GM18508 (cell line): ENCODE data around the gene GMCL1.
"Not testable (repeated sequence)": the region's sequence is repeated elsewhere in the genome, so short reads cannot be mapped to it uniquely, and the experiment has no call there.

Source experiments
- ATAC-seq: cut with Tn5 transposase; IDR thresholded peaks from one replicate; pipeline ENCODE4 v1.9.1; 2021; ENCODE audit warnings: moderate number of reproducible peaks; ENCODE audit not compliant: insufficient read depth, unreplicated experiment

GMCL1 gene

DNA sequence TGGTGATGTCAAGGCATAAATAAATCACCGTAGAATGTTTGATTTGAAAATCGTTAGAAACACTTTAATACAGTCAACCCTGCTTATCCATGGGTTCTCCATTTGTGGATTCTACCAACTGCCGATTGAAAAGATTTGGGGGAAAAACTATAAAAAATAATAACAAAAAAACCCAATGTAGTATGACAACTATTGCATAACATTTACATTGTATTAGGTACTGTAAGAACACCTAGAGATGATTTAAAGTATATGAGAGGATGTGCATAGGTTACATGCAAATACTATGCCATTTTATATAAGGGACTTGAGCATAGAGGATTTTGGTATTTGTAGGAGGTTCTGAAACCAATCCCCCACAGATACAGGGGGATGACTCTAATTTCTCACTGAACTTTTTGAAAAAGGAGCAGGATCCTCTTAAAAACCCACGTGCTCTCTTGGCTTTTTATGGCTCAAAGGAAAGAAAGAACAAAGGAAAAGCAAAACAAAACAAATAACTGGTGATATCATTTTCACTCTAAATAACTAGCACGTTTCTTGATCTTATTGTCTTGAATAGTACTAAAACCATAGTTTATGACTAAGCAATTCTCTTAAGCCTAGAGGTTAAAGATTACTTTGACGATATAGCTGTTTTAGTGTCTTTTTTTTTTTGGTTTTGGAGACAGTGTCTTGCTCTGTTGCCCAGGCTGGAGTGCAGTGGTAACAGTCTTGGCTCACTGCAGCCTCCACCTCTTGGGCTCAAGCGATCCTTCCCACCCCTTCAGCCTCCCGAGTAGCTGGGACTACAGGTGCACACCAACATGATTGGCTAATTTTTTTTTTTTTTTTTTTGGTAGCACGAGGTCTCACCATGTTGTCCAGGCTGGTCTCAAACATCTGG lies 17.0 kb downstream of the GMCL1 start:
- no peak for ATAC-seq

DNA sequence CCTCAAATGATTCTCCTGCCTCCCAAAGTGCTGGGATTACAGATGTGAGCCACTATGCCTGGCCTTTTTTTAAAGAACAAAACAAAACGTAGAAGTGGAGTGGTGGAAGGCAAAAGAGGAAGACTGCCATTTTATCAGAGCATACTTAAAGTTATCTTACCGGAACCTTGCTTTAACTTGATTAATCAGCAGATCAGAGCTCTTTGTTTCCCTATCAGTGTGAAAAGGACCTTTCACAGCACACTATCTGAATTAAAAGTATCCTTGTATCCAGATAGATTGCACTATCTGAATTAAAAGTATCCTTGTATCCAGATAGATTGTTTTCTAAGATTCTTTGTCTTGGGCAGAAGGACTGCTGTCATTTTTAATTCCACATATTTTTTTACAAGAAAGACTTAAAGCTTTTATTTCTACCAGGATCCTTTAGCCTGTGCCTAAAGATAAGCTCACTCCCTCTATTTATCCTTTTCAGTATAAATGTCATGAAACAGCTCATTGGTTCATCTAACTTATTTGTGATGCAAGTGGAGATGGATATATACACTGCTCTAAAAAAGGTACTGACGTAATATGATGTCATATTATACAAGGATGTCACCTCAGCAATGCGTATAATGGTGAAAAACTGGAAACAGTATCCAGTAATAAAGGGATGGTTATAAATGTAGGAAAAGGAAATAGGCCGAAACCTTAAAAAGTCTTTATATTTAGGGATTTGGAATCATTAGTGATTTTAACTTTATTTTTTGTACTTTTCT lies 17.8 kb downstream of the GMCL1 start:
- no peak for ATAC-seq

DNA sequence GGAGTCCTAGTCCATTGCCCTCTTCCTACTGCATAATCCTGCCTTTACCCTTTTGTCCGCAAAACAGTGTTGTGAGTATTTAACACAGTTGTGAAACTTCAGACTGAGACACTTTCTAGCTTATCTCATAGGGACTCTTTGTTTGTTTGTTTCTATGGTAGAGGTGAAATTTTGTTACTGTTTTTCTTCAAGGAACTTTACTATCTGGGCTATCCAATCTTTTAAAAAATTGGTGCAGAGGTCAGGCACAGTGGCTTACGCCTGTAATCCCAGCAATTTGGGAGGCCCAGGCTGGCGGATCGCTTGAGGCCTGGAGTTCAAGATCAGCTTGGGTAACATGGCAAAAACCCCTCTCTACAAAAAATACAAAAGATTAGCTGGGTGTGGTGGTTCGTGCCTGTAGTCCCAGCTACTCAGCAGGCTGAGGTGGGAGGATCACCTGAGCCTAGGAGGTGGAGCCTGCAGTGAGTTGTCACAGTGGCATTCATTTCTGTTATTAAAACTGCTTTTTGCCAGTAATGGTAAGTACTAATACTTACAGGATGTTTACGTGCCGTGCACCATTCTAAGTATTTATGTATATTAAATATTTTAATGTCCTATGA lies 18.8 kb downstream of the GMCL1 start:
- ATAC-seq: no peak

DNA sequence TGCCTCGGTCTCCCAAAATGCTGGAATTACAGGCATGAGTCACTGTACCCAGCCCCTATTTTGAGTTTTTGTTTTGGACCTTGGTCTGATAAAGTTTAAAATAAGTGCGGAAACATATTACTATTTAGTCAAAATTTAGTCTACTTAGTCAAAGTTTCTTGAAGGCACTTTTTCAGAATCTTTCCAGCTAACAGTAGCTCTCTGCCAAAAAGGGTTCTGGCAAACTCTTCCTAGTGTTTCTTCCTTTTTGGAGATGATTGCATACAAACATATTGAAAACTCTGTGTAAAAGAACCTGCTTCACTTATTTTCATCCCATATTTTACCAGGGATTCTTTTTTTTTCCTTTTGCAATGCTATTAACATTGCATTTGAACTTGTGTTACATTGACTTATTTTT lies 28.8 kb downstream of the GMCL1 start:
- ATAC-seq: no peak

DNA sequence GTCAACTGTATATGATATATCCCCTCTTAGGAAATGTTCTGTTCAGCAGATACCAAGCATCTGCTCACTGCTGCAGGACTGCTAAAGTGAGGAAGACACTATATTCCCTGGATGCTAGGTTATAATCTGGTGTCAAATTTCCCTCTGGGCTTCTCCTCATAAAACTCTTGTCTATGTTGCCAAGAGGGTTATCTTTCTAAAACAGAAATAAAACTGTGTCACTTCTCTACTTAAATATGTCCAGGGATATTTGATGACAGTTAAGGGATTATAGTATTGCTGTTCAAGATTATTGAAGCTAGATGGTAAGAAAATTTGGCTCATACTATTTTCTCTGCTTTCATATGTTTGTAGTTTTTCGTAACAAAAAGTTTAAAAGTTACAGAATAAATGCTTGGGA lies 33.8 kb downstream of the GMCL1 start:
- ATAC-seq: no peak

DNA sequence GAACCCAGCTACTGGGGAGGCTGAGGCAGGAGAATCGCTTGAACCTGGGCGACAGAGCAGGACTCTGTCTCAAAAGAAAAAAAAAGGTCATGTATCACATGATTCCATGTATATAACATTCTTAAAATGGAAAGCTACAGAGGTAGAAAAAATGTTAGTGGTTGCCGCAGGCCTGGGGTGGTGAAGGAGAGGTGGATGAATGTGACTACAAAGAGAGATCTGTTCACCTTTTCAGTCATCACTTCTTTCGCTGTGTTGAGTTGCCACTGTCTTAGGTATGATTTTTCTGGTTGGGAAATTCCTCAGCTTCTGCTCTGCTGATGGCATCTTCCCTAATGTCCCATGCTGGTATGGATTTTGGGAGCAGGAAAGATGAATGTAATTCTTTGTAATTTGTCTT lies 59.0 kb downstream of the GMCL1 start:
- no peak for ATAC-seq

DNA sequence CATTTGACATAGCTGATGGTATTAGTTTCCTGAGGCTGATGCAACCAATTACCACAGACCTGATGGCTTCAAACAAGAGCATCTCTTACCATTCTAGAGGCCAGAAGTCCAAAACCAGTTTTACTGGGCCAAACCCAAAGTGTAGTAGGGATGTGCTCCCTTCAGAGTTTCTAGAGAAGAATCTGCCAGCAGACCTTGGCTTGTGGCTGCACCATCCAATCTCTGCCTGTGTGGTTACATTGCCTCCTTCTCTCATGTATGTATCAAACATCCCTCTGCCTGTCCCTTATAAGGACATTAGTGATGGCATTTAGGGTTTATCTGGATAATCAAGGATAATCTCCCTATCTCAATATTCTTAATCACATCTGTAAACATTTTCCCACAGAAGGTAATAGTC lies 59.8 kb downstream of the GMCL1 start:
- no peak for ATAC-seq

DNA sequence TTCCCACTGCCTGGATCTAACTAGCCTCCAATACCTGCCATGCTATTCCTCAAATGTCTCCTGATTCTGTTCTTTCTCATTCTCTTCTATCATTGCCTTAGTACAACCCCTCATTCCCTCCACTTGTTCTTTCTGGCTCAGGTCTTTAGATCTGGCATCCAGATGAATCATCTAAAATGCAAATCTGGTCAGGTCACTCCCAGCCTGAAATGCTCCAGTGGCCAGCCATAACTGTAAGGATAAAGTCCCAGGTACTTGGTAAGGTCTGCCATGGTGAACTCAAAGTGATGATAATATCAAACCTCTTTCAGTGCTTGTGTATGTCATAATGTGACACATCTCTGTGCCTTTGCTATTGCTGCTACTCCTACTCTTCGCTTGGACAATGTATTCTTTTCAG lies 61.4 kb downstream of the GMCL1 start:
- ATAC-seq: no peak

DNA sequence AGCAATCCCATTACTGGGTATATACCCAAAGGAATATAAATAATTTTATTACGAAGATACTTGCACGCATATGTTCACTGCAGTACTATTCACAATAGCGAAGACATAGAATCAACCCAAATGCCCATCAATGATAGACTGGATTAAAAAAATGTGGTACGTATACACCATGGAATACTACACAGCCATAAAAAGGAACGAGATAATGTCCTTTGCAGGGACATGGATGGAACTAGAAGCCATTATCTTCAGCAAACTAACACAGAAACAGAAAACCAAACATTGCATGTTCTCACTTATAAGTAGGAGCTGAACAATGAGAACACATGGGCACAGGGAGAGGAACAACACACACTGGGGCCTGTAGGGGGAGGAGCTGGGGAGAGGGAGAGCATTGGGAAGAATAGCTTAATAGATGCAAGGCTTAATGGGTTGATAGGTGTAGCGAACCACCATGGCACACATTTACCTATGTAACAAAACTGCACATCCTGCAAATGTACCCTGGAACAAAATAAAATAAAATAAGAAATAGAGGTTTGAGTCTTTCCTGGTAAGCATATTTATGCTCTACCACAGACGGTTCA lies 63.5 kb downstream of the GMCL1 start:
- ATAC-seq: not testable (repeated sequence)

DNA sequence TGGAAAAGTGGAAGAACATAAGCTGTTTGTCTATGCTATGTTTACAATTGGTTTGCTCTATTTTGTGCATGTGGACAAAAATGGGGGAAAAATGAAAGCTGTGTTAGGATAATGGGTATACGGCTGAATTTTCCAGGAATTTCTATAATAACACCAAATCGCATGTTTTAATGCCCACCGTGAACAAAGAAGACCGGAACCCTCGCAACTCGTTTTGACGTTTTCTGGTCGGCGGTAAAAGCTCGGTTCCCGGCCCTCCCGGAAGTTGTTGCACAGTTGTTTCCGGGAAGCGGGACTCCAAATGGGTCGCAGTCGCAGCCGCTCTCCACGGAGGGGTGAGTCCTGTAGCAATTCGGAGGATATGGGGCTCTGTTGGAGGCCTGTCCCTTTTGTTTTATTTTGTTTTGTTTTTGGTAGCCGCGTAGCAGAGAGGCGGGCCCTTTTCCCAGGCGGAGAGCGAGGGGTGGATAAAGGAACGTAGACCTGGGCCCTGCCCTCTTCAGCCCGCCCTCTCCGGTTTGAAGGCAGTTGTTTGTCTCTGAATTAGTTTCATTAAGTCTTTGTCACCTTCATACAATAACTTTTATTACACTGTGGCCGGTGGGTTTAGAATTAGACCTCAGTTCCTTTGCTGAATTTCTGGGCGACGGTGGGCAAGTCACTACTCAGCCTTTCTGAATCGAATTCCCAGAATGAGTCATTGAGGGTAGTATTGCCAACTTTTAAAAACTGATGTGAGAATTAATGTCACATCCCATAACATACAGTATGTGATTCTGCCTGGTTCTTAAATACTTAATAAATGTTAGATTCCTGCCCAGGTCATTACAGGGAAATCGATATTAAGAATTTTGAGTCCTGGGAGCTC lies 64.5 kb downstream of the GMCL1 start, which contains the start of gene SNRNP27:
Gene SNRNP27, plus strand, starts transcription at position 273 of the 868 bp plus-strand sequence. Its CDS starts 29 bp downstream, at position 302.
- ATAC-seq: no peak

DNA sequence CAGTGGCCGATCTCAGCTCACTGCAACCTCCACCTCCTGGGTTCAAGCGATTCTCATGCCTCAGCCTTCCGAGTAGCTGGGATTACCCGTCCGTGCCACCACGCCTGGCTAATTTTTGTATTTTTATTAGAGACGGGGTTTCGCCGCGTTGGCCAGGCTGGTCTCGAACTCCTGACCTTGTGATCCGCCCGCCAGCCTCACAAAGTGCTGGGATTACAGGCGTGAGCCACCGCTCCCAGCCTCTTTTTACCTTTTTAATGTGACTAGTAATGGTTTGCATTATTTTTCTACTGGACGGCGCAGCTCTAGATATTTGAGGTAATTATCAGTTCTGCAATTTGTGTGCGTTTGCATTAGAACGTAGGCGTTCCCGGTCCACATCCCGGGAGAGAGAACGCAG lies 65.3 kb downstream of the GMCL1 start:
- ATAC-seq: not testable (repeated sequence)

DNA sequence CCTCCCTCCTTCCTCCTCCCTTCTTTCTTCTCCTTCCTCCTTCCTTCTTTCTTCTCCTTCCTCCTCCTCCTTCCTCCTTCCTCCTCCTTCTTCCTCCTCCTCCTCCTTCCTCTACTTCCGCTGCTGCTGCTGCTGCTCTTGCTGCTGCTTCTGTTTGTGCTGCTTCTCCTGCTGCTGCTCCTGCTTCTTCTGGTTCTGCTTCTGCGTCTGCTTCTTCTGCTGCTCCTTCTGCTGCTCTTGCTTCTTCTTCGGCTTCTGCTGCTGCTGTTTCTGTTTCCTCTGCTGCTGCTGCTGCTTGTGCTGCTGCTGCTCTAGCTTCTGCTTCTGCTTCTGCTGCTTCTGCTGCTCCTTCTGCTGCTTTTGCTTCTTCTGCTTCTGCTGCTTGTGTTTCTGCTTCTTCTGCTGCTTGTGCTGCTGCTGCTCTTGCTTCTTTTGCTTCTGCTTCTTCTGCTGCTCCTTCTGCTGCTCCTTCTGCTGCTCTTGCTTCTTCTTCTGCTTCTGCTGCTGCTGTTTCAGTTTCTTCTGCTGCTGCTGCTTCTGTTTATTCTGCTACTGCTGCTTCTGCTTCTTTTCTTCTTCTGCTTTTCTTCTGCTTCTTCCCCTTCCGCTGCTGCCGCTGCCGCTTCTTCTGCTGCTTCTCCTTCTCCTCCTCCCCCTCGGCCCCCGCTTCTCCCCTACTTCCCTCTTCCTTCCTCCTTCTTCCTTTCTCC lies 72.9 kb downstream of the GMCL1 start:
- ATAC-seq: no peak

DNA sequence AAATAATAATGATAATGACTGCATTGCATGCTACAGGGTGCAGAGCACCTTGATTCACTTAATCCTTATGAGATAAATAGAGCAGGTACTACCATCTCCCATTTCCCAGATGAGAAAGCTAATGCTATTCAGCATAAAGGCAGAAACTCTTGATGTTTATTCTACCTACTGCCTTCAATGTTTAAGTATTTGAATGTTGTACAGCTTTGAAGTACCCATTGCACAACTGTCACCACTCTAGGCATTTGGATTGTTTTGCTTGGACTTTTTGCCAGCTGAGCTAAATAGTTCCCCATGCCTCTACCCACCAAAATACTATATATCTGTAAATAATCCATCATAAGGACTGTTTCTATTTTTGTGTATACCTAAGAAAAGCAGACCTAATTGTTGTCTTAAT lies 77.8 kb downstream of the GMCL1 start:
- no peak for ATAC-seq

DNA sequence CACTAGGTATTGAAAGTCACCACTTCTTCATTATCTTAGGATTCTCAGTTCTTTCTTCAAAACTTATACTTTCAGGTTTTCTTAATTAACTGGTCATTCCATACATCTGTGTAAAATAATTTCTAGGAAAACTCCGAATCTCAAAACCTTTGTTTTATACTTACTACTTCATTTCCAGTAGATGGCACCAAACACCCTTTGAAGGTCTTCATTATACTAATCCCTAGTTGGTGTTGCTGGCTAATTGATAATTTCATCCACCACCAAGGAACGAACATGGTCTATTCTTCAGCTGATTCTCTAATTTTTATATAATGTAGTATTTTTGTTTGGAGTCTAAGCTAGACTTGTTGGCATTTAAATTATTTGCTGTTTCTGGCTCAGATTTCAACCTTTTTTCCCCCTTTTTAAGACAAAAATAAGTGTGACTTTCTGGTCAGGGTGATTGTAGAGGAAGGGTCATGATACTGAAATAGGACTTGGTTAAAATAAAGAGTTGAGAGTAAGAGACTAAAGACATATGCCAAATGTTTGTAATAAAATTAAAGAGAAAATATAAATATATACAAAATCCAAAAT lies 82.6 kb downstream of the GMCL1 start:
- no peak for ATAC-seq

DNA sequence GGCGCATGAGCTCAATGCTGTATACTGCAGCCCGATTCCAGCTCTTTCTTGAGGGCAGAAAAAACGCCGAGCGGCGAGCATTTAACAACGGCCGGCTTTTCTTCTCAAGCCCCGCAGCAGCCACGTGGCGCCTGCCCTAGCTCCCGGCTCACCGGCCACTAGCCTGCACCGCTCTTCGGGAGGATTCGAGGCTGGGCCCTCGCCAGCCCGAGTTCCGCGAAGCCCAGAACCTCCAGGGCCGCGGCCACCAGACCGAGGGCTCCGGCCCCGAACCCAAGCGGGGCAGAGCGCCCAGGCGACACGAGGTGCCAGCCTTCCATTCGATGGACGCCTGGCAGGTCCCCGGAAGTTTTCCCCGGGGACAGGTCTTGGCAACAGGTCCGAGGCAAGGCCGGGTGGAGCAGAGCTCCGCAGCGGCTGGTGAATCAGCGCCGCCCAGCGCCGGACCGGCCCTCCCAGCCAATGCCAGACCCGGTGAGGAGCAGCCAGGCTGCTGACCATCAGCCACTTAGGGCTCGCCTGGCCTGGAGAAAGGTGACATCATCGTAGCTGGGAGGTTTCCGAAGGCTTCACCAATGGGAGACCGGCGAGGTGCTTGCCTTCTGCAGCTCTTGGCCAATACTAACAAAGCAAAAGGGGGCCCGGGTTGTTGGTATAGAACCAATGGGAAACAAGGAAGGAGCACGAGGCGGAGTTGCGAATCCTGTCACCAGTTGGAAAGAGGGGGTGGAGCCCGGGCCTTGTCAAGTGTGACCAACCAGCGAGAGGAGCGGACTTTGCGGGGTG lies 84.9 kb downstream of the GMCL1 start:
- ATAC-seq: peak; percentile 77

DNA sequence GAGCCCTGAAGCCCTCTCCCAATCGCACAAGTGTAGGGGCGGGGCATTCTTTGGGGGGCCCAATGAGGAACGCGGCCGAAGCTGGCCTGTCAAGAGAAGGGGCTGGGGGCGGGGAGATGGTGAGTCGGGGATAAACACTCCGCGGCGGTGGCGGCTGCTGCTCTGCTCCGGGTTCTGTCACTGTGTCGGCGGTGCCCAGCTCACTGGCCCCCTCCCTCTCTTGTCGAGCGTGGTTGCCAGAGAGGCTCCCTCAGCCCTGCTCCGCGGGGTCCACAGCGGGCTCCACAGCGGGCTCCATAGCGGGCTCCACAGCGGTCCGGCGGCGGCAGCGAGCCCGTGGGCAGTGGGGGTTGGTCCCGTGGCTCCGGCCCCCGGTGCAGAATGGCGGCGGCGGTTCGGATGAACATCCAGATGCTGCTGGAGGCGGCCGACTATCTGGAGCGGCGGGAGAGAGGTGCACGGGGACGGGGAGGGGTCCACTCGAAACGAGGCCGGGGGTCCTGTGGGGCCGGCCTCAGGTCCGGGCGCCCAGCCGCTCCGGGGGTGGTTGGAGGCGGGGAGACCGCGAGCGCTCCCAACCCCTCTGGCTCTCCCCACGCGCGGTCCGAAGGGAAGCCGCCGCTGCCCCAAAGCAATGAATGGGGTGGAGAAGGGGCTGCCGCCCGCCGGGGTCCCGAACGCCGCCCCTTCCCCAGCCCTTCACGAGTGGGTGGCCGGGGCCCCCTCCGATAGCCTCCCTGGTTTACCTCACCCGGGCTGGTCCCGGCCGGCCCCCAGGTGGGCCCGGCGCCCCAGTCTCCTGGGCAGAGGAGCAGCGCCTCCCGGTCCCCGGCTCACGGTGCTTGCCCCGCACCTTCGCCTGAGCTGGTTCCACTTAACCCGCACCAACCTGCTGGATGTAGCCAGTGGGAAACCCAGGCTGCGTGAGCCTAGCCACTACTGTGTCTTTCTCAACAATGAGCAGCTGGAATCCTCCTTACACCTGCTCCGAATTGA lies 85.8 kb downstream of the GMCL1 start, which contains the start of gene MXD1:
Gene MXD1, plus strand, starts transcription at position 160 of the 996 bp plus-strand sequence. Its CDS starts 222 bp downstream, at position 382.
- no peak for ATAC-seq

DNA sequence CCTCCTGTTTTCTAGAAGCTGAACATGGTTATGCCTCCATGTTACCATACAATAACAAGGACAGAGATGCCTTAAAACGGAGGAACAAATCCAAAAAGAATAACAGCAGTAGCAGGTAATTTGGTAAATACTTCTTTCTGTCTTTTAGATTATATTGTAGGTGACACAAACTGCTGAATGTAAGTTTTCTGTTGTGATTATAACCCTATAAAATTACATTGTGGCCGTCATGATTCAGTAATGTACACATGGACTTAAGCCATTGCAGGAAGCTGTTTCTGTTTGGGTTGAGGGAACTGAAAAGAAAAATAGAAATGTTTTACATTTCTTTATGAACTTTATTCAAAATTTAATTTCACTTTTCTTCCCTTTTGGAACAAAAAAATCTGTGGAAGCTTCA lies 86.6 kb downstream of the GMCL1 start:
- no peak for ATAC-seq
